Stimulated activated effector memory CD8-positive, alpha-beta T cell treated with anti-CD3 and anti-CD28 coated beads, Interleukin-12 subunit alpha, Interleukin-12 subunit beta, amount 100 ng/mL, for 72 hours (primary cell): Measurements from ENCODE around the gene NOP53.
"Not testable (repeated sequence)": the region's sequence is repeated elsewhere in the genome, so short reads cannot be mapped to it uniquely, and the experiment has no call there.

Experiments used
- ATAC-seq: fragments of 150-1000 bp; cut with Tn5 transposase; 2 replicates; pipeline ENCODE4 v1.10.0; 2021
- DNase-seq, 2 donors: peaks; one replicate each; pipeline ENCODE4 v3.0.0; 2021 to 2022; ENCODE audit warnings: low spot score in 2 of 2
- H3K27ac Mint-ChIP-seq: one replicate; pipeline ENCODE4 v1.8.0; 2022; ENCODE audit warnings: mild to moderate bottlenecking, mixed read lengths
- H3K36me3 Mint-ChIP-seq: one replicate; pipeline ENCODE4 v1.8.0; 2022; ENCODE audit warnings: mild to moderate bottlenecking, mixed read lengths
- H3K4me1 Mint-ChIP-seq: one replicate; pipeline ENCODE4 v1.8.0; 2022; ENCODE audit warnings: mixed read lengths
- H3K4me3 Mint-ChIP-seq: one replicate; pipeline ENCODE4 v1.8.0; 2022; ENCODE audit warnings: mild to moderate bottlenecking, mixed read lengths
- H3K9me3 Mint-ChIP-seq: one replicate; pipeline ENCODE4 v1.8.0; 2022; ENCODE audit warnings: mixed read lengths

NOP53 gene

GRCh38 chr19:47713046-47714021 is 32.0 kb upstream of the NOP53 start, which contains the start of gene EHD2:
Gene EHD2 (plus strand): TSS chr19:47713422. CDS start chr19:47716613, 3,191 bp downstream.
- Mint-ChIP-seq H3K27ac (no peak within 1 kb of the TSS), H3K4me1 (peaks cover 13% of the 10 kb centered on the region), H3K9me3 (no peaks in the 10 kb centered on the region), H3K4me3 (peak within 1 kb of the TSS; percentile 40), H3K36me3 (no peaks in the 10 kb centered on the region)
- DNase-seq, result peak; percentile 56 to 70
- ATAC-seq, result peak; percentile 77

GRCh38 chr19:47714339-47714738 is 31.0 kb upstream of the NOP53 start:
- no peak for DNase-seq
- Mint-ChIP-seq H3K4me1 (peaks cover 13% of the 10 kb centered on the region), H3K9me3 (no peaks in the 10 kb centered on the region), H3K27ac (no peak overlapping the region), H3K4me3 (peak overlapping the region; percentile 40), H3K36me3 (no peaks in the 10 kb centered on the region)
- ATAC-seq, result no peak

GRCh38 chr19:47714855-47715254 is 30.5 kb upstream of the NOP53 start:
- not testable (repeated sequence) for H3K27ac Mint-ChIP-seq, H3K4me3 Mint-ChIP-seq, H3K9me3 Mint-ChIP-seq, ATAC-seq, DNase-seq, H3K36me3 Mint-ChIP-seq
- peaks cover 13% of the 10 kb centered on the region for H3K4me1 Mint-ChIP-seq

- Mint-ChIP-seq H3K27ac (no peak overlapping the region), H3K4me3 (no peak overlapping the region), H3K36me3 (no peaks in the 10 kb centered on the region), H3K9me3 (no peaks in the 10 kb centered on the region), H3K4me1 (peaks cover 13% of the 10 kb centered on the region)
- DNase-seq (no peak), ATAC-seq (no peak)
These were observed 28.9 kb upstream of the NOP53 start for GRCh38 chr19:47716270-47716937.

- not testable (repeated sequence) for H3K9me3 Mint-ChIP-seq
These were observed 26.8 kb upstream of the NOP53 start for GRCh38 chr19:47718415-47719046.

GRCh38 chr19:47719047-47719859 is 26.1 kb upstream of the NOP53 start:
- no peaks in the 10 kb centered on the region for H3K36me3 Mint-ChIP-seq
- no peaks in the 10 kb centered on the region for H3K4me1 Mint-ChIP-seq
- ATAC-seq (no peak), DNase-seq (no peak)
- H3K9me3 Mint-ChIP-seq, result no peaks in the 10 kb centered on the region
- H3K27ac Mint-ChIP-seq, result no peak overlapping the region
- no peak overlapping the region for H3K4me3 Mint-ChIP-seq

More at GRCh38 chr19:47718415-47719046, 26.8 kb upstream of the NOP53 start:
- not testable (repeated sequence) for H3K36me3 Mint-ChIP-seq, H3K4me1 Mint-ChIP-seq, ATAC-seq, H3K27ac Mint-ChIP-seq, H3K4me3 Mint-ChIP-seq, DNase-seq

- Mint-ChIP-seq H3K4me3 (no peak overlapping the region), H3K4me1 (no peaks in the 10 kb centered on the region), H3K9me3 (no peaks in the 10 kb centered on the region), H3K36me3 (no peaks in the 10 kb centered on the region), H3K27ac (peak overlapping the region; percentile 1)
- ATAC-seq (no peak), DNase-seq (no peak)
These were observed 24.5 kb upstream of the NOP53 start for GRCh38 chr19:47720669-47721422.

GRCh38 chr19:47723581-47723940 is 21.8 kb upstream of the NOP53 start:
- ATAC-seq (peak; percentile 64), DNase-seq (no peak)
- H3K4me3 Mint-ChIP-seq, result peak overlapping the region; percentile 42

GRCh38 chr19:47725759-47726401 is 19.5 kb upstream of the NOP53 start:
- ATAC-seq, result no peak
- H3K36me3 Mint-ChIP-seq, result no peaks in the 10 kb centered on the region
- peaks cover 18% of the 10 kb centered on the region for H3K4me1 Mint-ChIP-seq
- DNase-seq, result no peak
- H3K4me3 Mint-ChIP-seq, result no peak overlapping the region
- H3K27ac Mint-ChIP-seq, result no peak overlapping the region
- H3K9me3 Mint-ChIP-seq, result no peaks in the 10 kb centered on the region

More at GRCh38 chr19:47723581-47723940, 21.8 kb upstream of the NOP53 start:
- no peaks in the 10 kb centered on the region for H3K9me3 Mint-ChIP-seq
- no peak overlapping the region for H3K27ac Mint-ChIP-seq
- H3K36me3 Mint-ChIP-seq, result no peaks in the 10 kb centered on the region
- H3K4me1 Mint-ChIP-seq, result no peaks in the 10 kb centered on the region

- DNase-seq (no peak), ATAC-seq (no peak)
- Mint-ChIP-seq H3K36me3 (no peaks in the 10 kb centered on the region), H3K4me3 (no peak overlapping the region), H3K27ac (no peak overlapping the region), H3K9me3 (no peaks in the 10 kb centered on the region), H3K4me1 (peaks cover 18% of the 10 kb centered on the region)
These were observed 18.9 kb upstream of the NOP53 start for GRCh38 chr19:47726467-47726866.

- H3K4me3 Mint-ChIP-seq, H3K36me3 Mint-ChIP-seq, H3K27ac Mint-ChIP-seq: not testable (repeated sequence)
These were observed 17.1 kb upstream of the NOP53 start for GRCh38 chr19:47728295-47728694.

GRCh38 chr19:47729468-47729798 is 15.9 kb upstream of the NOP53 start:
- Mint-ChIP-seq H3K4me1 (peaks cover 18% of the 10 kb centered on the region), H3K27ac (peak overlapping the region; percentile 81), H3K36me3 (no peaks in the 10 kb centered on the region), H3K4me3 (peak overlapping the region; percentile 63), H3K9me3 (no peaks in the 10 kb centered on the region)
- DNase-seq (no peak), ATAC-seq (peak; percentile 50)

More at GRCh38 chr19:47728295-47728694, 17.1 kb upstream of the NOP53 start:
- peaks cover 18% of the 10 kb centered on the region for H3K4me1 Mint-ChIP-seq
- DNase-seq, ATAC-seq, H3K9me3 Mint-ChIP-seq: not testable (repeated sequence)

GRCh38 chr19:47729799-47730520 is 15.4 kb upstream of the NOP53 start:
- Mint-ChIP-seq H3K9me3 (no peaks in the 10 kb centered on the region), H3K27ac (peak overlapping the region; percentile 81), H3K36me3 (no peaks in the 10 kb centered on the region), H3K4me3 (peak overlapping the region; percentile 63), H3K4me1 (peaks cover 18% of the 10 kb centered on the region)
- peak; percentile 80 for ATAC-seq
- DNase-seq, result peak in 1 of 2 donors; percentile 66
